ENCODE results near the gene UVSSA.
A peak's percentile ranks its signal among the peaks of the same experiment; 100 is the strongest.

The UVSSA gene

DNA sequence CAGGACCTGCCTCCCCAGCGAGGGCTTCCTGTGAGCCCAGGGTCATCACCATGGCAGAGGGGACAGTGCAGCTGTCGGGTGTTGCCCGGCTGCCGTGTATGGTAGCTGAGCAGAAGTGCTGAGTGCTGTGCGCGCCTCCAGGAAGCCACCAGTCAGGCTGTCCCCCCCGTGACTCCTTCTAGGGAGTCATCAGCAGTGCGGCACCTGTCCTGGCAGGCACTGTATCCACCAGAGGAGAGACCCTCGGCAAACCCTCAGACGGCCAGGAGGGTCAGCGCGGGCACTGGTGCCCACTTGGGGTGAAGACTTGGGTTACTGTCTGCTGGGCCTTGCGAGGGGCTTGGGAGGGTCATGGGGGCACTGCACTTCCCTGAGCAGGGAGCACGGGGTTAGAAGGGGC lies 8.4 kb downstream of the UVSSA start:
- no peak for DNase-seq (ENCODE audit: low read depth)
- no peak overlapping the region for H3K4me3 ChIP-seq (ENCODE audit: low read depth, low read length)
- TF ChIP-seq POLR2A (IDR thresholded peaks at IDR 0.05; ENCODE audit: extremely low read depth, insufficient read length) (no peak), MYC (IDR thresholded peaks at IDR 0.05; ENCODE audit: low read depth, low read length) (no peak)
- TF ChIP-seq, protein P1, sequence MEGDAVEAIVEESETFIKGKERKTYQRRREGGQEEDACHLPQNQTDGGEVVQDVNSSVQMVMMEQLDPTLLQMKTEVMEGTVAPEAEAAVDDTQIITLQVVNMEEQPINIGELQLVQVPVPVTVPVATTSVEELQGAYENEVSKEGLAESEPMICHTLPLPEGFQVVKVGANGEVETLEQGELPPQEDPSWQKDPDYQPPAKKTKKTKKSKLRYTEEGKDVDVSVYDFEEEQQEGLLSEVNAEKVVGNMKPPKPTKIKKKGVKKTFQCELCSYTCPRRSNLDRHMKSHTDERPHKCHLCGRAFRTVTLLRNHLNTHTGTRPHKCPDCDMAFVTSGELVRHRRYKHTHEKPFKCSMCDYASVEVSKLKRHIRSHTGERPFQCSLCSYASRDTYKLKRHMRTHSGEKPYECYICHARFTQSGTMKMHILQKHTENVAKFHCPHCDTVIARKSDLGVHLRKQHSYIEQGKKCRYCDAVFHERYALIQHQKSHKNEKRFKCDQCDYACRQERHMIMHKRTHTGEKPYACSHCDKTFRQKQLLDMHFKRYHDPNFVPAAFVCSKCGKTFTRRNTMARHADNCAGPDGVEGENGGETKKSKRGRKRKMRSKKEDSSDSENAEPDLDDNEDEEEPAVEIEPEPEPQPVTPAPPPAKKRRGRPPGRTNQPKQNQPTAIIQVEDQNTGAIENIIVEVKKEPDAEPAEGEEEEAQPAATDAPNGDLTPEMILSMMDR (IDR thresholded peaks at IDR 0.05; ENCODE audit: low read depth, low read length) = no peak
- TF ChIP-seq, protein P2, sequence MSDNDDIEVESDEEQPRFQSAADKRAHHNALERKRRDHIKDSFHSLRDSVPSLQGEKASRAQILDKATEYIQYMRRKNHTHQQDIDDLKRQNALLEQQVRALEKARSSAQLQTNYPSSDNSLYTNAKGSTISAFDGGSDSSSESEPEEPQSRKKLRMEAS (IDR thresholded peaks at IDR 0.05; ENCODE audit: low read depth, low read length) = no peak

DNA sequence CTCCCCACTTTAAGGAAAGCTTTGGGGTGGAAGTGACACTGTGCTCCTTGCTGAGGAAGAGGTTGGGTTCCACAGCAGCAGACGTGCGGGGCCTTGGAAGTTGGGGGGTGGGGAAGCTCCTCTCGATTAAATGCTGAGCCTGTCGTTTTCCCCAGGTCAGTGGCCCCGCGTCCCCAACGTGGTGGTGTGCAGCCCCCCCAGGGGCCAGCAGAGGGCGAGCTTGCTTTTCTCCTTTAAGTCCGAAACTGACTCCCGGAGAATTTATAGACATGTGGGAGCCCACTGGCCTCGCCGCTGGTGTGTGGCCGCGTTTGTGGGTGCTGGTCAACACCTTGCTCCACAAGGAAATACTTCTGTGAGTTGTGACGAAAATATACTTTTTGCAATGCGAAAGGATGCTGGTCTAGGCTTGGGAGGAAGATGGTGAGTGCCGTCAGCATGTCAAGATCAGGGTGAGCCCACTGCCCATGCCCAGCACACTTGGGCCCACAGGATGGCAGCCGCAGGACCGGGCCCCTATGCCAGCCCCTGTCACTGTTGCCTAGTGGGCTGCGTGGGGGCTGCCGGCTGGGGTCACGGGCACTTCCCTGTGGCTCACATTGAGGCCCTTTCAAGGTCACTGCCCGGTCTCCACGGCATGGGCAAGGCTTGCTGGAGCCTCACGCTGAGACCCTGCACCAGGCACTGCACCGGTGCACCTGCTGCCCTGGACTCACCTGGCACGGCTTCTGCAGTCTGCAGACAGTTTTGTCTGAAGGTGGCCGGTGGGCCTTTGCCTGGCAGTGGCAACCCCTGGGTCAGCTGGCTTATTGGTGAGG lies 9.4 kb downstream of the UVSSA start:
- H3K4me3 ChIP-seq (ENCODE audit: low read depth, low read length) = no peak overlapping the region
- TF ChIP-seq, protein P2 (IDR thresholded peaks at IDR 0.05; ENCODE audit: low read depth, low read length) = no peak; the same call in 1 of the 2 replicates
- no peak for TF ChIP-seq MYC (IDR thresholded peaks at IDR 0.05; ENCODE audit: low read depth, low read length)
- TF ChIP-seq, protein P1 (IDR thresholded peaks at IDR 0.05; ENCODE audit: low read depth, low read length) = peak; percentile 96
- DNase-seq (ENCODE audit: low read depth) = peak; percentile 77

DNA sequence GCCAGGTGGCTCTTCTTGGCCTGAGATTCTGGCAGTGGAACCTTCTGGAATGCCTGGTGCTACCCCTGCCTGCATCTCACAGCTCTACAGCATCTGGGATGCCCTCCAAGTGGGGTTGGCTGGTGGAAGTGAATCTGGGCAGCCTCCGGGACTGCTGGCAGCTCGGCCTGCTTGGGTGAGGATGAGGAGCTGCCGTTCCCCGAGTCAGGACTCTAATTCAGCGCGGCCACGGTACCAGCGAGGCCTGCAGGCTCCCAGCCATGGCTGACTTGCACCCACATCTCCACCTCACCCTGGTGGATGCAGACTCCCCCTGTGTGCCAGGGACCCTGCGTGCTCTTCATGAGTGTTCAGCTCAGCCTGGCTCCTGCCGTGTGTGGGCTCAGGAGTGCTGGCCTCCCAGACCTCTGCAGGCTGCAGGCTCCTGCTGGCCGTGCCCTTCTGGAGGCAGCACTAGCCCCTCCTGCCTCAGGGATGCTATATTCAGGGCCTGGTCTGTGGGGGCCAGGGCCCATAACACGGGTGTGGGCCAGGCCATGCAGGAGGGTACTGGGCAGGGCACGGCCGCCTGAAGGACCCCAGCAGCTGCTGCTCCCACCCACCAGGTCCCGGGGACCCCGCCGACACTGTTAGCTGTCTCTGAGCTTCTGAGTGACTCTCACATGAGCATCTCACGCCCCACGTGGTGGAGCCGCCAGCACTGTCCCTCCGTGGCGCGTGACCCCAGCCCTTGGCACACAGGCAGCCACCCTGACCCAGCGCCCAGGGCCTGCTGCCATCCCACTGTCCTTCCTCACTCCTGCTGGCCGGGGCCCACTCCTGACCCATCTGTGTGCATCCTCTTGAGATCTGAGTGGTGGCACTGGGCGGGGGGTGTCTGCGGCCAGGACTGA lies 10.6 kb downstream of the UVSSA start:
- no peak for TF ChIP-seq MYC (IDR thresholded peaks at IDR 0.05; ENCODE audit: low read depth, low read length)
- TF ChIP-seq, protein P2 (IDR thresholded peaks at IDR 0.05; ENCODE audit: low read depth, low read length) = no peak
- H3K4me3 ChIP-seq (ENCODE audit: low read depth, low read length) = no peak overlapping the region
- DNase-seq (ENCODE audit: low read depth) = no peak

DNA sequence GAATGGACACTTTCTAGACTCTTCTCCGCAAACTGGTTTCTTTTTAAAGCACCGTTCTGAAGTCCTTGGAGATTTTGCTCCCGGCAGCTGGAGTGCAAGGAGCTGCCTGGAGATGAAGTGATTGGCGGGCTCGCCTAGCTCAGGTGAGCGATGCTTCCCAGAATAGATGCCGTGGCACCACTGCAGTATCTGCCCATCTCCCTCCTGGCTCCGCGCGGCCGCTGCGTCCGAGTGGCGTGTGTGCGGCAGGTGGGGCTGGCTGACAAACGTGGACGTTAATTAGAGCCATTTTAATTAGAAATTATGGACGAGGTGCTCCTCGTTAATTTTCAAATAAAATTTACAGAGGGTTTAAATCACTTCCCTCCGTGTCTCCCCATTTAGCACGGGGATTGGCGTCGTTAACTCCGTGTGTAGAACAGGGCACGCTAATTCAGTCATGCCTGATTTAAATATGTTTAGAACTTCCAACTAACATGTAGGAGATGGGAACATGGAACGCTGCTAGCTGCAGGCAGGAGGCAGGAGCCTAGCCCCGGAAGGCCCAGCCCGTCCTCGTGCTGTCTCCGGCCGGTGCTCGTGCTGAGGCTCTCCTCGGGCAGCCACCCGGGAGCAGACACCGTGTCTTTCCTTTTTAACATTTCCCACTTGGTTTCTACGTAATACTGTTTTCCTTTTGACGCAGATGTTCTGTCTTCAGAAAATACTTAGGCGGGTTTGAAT lies 11.6 kb downstream of the UVSSA start:
- TF ChIP-seq, protein P2 (IDR thresholded peaks at IDR 0.05; ENCODE audit: low read depth, low read length) = no peak
- TF ChIP-seq, protein P1 (IDR thresholded peaks at IDR 0.05; ENCODE audit: low read depth, low read length) = no peak
- no peak for TF ChIP-seq MYC (IDR thresholded peaks at IDR 0.05; ENCODE audit: low read depth, low read length)
- TF ChIP-seq POLR2A (IDR thresholded peaks at IDR 0.05; ENCODE audit: extremely low read depth, insufficient read length) = no peak
- no peak for DNase-seq (ENCODE audit: low read depth)
- H3K4me3 ChIP-seq (ENCODE audit: low read depth, low read length) = no peak overlapping the region

DNA sequence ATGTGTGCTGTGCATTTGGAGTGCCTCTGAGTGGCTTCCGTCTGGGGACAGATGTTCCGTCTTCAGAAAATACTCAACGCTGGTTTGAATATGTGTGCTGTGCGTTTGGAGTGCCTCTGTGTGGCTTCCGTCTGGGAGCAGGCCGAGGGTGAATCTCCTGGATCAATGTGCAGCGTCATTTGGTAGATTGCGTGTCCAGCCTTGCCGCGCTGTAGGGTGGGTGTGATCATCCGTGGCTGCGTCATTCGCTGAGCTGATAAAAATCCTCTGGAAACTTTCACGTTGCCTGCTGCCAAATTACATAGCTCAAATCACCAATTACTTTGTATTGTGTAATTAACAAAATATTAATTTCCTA lies 12.1 kb downstream of the UVSSA start:
- no peak for DNase-seq (ENCODE audit: low read depth)
- TF ChIP-seq, protein P1 (IDR thresholded peaks at IDR 0.05; ENCODE audit: low read depth, low read length) = no peak
- TF ChIP-seq, protein P2 (IDR thresholded peaks at IDR 0.05; ENCODE audit: low read depth, low read length) = no peak
- no peak for TF ChIP-seq POLR2A (IDR thresholded peaks at IDR 0.05; ENCODE audit: extremely low read depth, insufficient read length)
- TF ChIP-seq MYC (IDR thresholded peaks at IDR 0.05; ENCODE audit: low read depth, low read length) = no peak
- no peak overlapping the region for H3K4me3 ChIP-seq (ENCODE audit: low read depth, low read length)

Data from NB4 (cell line).